Esophagus squamous epithelium (tissue), 5 donors: ENCODE data around the gene PPM1N. TPM values are rescaled to one million over a fixed set of nuclear protein-coding genes. Genes with fewer than 3 reads are reported as not detected.
"Not testable (repeated sequence)": the region's sequence is repeated elsewhere in the genome, so short reads cannot be mapped to it uniquely, and the experiment has no call there.

ENCODE experiments used
- DNase-seq: peaks from one replicate; lab custom pipeline; 2025; lab: John Stamatoyannopoulos, UW
- H3K27ac ChIP-seq, 4 donors: fragments of 200-600 bp; sonication (generic); one replicate each; pipeline ENCODE4 v1.5.1; 2016 to 2019; ENCODE audit warnings: mild to moderate bottlenecking in 1 of 4
- H3K27me3 ChIP-seq, 4 donors: fragments of 200-600 bp; sonication (generic); 1 replicate in 3 of 4; 2 replicates in 1 of 4; pipeline versions ENCODE4 v1.5.1 to v1.6.0; 2017 to 2021; ENCODE audit warnings: antibody characterized with exemption in 1 of 4
- H3K36me3 ChIP-seq, 3 donors: fragments of 200-600 bp; sonication (generic); one replicate each; pipeline ENCODE4 v1.5.1; 2016 to 2019
- H3K4me1 ChIP-seq, 3 donors: fragments of 200-600 bp; sonication (generic); one replicate each; pipeline ENCODE4 v1.5.1; 2017 to 2019
- H3K4me3 ChIP-seq, 4 donors: fragments of 200-600 bp; sonication (generic); 1 replicate in 3 of 4; 2 replicates in 1 of 4; pipeline ENCODE4 v1.5.1; 2016 to 2019; ENCODE audit warnings: mild to moderate bottlenecking in 2 of 4, moderate library complexity in 1 of 4
- H3K9me3 ChIP-seq, 3 donors: fragments of 200-600 bp; sonication (generic); one replicate each; pipeline ENCODE4 v1.5.1; 2016 to 2019
- CTCF ChIP-seq, 6 experiments: fragments of 450-650 bp in 4 of 6; fragments of 200-600 bp in 2 of 6; sonication (generic) in 2 of 6; IDR thresholded peaks; one replicate each; pipeline ENCODE4 v1.5.1; 2016 to 2019; ENCODE audit warnings: antibody characterized with exemption in 6 of 6, mild to moderate bottlenecking in 4 of 6, moderate library complexity in 4 of 6
- POLR2A ChIP-seq, 4 donors: fragments of 450-650 bp; IDR thresholded peaks; one replicate each; pipeline ENCODE4 v1.6.1; 2017; ENCODE audit warnings: antibody characterized with exemption in 4 of 4, mild to moderate bottlenecking in 4 of 4, moderate library complexity in 3 of 4
- WGBS, 2 donors: methylation state at CpG; one replicate each; pipeline ENCODE4 v1.1.5; 2018; 5-methylcytosine and 5-hydroxymethylcytosine counted together
- intact Hi-C: fragments of 100-400 bp; cut with DNase I; formaldehyde crosslinking; loops from one replicate; pipeline ENCODE4 v1.15.0; 2022
- total RNA-seq, 4 donors: library from RNA; depleted of rRNA; stranded (reverse); fragments of >200 nt; gene quantifications; one replicate each; pipeline ENCODE4 v1.1.0, GENCODE V29; 2016
- donor health status: DM: yes; HTN: yes; CAD: no.

Gene PPM1N
- total RNA-seq, 4 donors from 2014 or later = 1.8 to 6.7 (median 4.0) TPM

DNA sequence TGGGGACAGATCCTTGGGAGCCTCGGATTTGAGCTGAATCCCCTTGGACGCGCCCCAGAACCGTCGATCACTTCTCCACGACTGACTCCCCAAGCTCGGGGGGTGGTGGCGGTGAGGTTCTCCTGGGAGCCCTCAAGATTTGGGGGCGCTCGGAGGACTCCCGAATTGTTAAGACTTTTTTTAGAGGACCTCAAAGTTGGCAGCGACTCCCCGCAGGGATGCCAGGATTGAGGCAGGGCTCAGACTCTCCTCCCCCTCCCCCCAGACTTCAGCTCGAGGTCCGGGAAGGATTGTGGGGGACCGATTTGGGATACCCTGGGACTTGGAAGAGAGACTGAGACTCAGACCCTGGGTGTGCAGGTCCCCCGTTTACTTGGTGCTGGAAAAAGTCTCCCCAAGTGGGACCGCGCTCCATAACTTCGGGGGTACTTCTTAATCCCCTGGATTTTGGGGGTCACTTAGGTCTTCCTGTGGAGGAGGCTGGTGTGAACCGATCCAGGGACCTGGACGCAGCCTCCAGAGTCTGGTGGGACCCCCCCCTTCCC is 9.7 kb downstream of the PPM1N start:
- DNase-seq = no peak
- Histone ChIP-seq H3K4me3 (peak overlapping the region; percentile 88 to 100 (median 95)), H3K36me3 (no peaks in the 10 kb centered on the region), H3K27me3 (no peaks in the 10 kb centered on the region), H3K9me3 (no peaks in the 10 kb centered on the region), H3K4me1 (peaks cover 18 to 68% (median 28%) of the 10 kb centered on the region in 3 donors), H3K27ac (peak overlapping the region; percentile 94 to 98 (median 96))
- WGBS, 2 donors = 0% methylated on average over 2 to 7 of the region's 22 CpGs
- TF ChIP-seq POLR2A (IDR thresholded peaks at IDR 0.05) = no peak
- TF ChIP-seq CTCF (IDR thresholded peaks at IDR 0.05) = no peak
- intact Hi-C loops = no loop called here

GRCh38 chr19:45508417-45508860 is 10.2 kb downstream of the PPM1N start:
- H3K4me3 ChIP-seq = peak overlapping the region; percentile 88 to 100 (median 95)
- H3K27ac ChIP-seq = peak overlapping the region; percentile 94 to 98 (median 96)
- H3K27me3 ChIP-seq = no peaks in the 10 kb centered on the region
- no peaks in the 10 kb centered on the region for H3K9me3 ChIP-seq
- no peak for DNase-seq
- intact Hi-C loops = no loop called here
- H3K36me3 ChIP-seq = no peaks in the 10 kb centered on the region
- no CpG with 5 or more reads among the region's 26 CpGs for WGBS, 2 donors
- TF ChIP-seq CTCF (IDR thresholded peaks at IDR 0.05) (no peak), POLR2A (IDR thresholded peaks at IDR 0.05) (no peak)
- H3K4me1 ChIP-seq = peaks cover 18 to 73% (median 29%) of the 10 kb centered on the region in 3 donors

DNA sequence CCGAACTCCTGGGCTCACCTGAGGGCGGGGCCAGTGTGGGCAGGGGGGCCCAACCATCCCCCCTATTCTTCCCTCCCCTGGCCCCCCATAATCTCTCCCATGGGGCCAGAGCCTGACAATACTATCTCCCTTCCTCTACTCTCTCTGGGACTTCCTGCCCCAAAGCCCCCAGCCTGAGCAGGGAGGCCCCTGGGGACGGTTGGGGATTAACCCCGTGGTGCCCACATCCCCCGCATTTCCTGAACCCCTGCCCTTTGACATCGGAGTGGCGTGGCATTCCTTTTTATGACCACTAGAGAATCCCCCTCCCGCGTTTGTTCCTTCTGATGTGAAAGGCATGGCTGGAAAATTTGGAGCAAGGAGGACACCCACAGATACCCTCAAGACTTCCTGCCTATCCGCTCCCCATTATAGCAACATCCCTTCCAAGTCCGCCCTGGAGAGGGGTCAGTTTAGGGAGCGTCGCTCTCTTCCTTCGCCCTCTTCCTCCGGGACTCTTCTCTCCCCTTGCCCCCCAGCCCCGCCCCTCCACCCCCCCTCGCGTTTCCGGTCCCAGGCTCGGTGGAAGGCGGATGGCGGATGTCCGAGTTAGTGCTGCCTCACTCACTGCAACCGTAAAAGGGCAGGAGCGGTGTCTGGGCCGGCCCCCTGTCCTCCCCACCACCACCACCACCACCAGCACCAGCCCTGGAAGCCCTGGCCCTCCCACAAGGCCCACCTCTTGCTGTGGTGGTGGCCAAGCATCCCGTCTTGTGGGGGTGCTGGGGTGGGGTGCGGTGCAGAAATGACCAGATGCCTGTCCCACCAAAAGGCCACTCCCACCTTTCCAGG is 10.8 kb downstream of the PPM1N start:
- WGBS, 2 donors = 6 to 10% methylated on average over 11 to 14 of the region's 28 CpGs
- H3K27ac ChIP-seq = peak overlapping the region; percentile 94 to 98 (median 96)
- H3K9me3 ChIP-seq = no peaks in the 10 kb centered on the region
- peak overlapping the region; percentile 88 to 100 (median 95) for H3K4me3 ChIP-seq
- DNase-seq = no peak
- H3K4me1 ChIP-seq = peaks cover 22 to 79% (median 36%) of the 10 kb centered on the region in 3 donors
- H3K36me3 ChIP-seq = no peaks in the 10 kb centered on the region
- intact Hi-C loops = no loop called here
- no peaks in the 10 kb centered on the region for H3K27me3 ChIP-seq
- TF ChIP-seq POLR2A (IDR thresholded peaks at IDR 0.05) (peak in 1 of 4 donors; percentile 58), CTCF (IDR thresholded peaks at IDR 0.05) (peak in 3 of 6 experiments; percentile 11 to 18 (median 13))

DNA sequence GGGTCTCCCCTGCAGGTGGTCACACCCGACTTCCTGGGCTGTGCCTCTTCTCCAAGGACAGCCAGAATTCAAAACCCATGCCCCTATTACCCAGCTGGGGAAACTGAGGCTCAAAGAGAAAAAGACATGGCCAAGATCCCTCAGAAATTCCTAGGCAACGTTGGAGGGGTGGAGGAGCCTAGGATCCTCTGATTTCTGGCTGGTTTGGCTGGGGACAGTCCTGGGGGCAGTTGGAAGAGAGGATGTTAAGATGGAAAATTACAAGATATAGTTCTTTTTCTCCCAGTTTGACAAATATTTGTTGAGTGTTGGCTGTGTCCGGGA is 11.4 kb downstream of the PPM1N start:
- H3K4me3 ChIP-seq = peak overlapping the region; percentile 88 to 100 (median 95)
- H3K4me1 ChIP-seq = peaks cover 28 to 84% (median 41%) of the 10 kb centered on the region in 3 donors
- TF ChIP-seq POLR2A (IDR thresholded peaks at IDR 0.05) (no peak), CTCF (IDR thresholded peaks at IDR 0.05) (no peak)
- 20 to 28% methylated on average over 2 to 3 of the region's 3 CpGs for WGBS, 2 donors
- DNase-seq = no peak
- no peaks in the 10 kb centered on the region for H3K36me3 ChIP-seq
- H3K27me3 ChIP-seq = no peaks in the 10 kb centered on the region
- H3K27ac ChIP-seq = peak overlapping the region; percentile 94 to 98 (median 96)
- intact Hi-C loops = no loop called here
- H3K9me3 ChIP-seq = no peaks in the 10 kb centered on the region

- Histone ChIP-seq H3K4me3 (peak overlapping the region in 2 of 4 donors; percentile 91 to 100), H3K4me1 (peaks cover 34 to 84% (median 48%) of the 10 kb centered on the region in 3 donors), H3K27ac (peak overlapping the region; percentile 16 to 97 (median 94))
- WGBS, 2 donors = 74 to 82% methylated on average over 6 to 11 of the region's 11 CpGs
- intact Hi-C loops, H3K9me3 ChIP-seq, H3K36me3 ChIP-seq, DNase-seq, H3K27me3 ChIP-seq: not testable (repeated sequence)
These were observed 12.1 kb downstream of the PPM1N start for GRCh38 chr19:45510352-45510751.
